SU-DHL-6 (cell line): ENCODE measurements around the gene CC2D1A.
A peak's percentile ranks its signal among the peaks of the same experiment; 100 is the strongest.

ENCODE experiments used
- CTCF ChIP-seq: fragments of 200-600 bp; sonication (generic); IDR thresholded peaks from one replicate; pipeline ENCODE4 v1.5.1; 2017; ENCODE audit warnings: antibody characterized with exemption, mild to moderate bottlenecking, low read length, moderate library complexity; ENCODE audit not compliant: insufficient read depth, poor library complexity, severe bottlenecking
- EZH2phosphoT487 ChIP-seq: fragments of 200-600 bp; sonication (generic), shearing (Covaris generic); conservative IDR thresholded peaks from 2 replicates; pipeline ENCODE4 v1.6.1; 2018; ENCODE audit warnings: mild to moderate bottlenecking, antibody characterized with exemption, low read length, moderate library complexity, mixed read lengths

- TF ChIP-seq CTCF (peak; percentile 71), EZH2phosphoT487 (no peak)
Observed at GRCh38 chr19:13861714-13862531, 44.1 kb upstream of the CC2D1A start.
